Astrocyte of the cerebellum (primary cell): Measurements from ENCODE around the gene MED16.
A peak's percentile ranks its signal among the peaks of the same experiment; 100 is the strongest.
"Not testable (repeated sequence)": the region's sequence is repeated elsewhere in the genome, so short reads cannot be mapped to it uniquely, and the experiment has no call there.

ENCODE experiments used
- DNase-seq: peaks from one replicate; pipeline ENCODE4 v3.0.0-alpha.2; 2011; ENCODE audit warnings: low read depth
- H3K4me3 ChIP-seq: 2 replicates; pipeline ENCODE4 v1.5.1; 2011; ENCODE audit warnings: mild to moderate bottlenecking, low read depth, low read length, moderate library complexity
- in situ Hi-C: cut with HindIII; loops from 2 replicates; pipeline ENCODE4 v1.10.0; 2017; ENCODE audit warnings: low sequenced_read_pairs
- TF ChIP-seq, protein P1 (sequence below): IDR thresholded peaks from 2 replicates; pipeline ENCODE4 v1.5.1; 2012; ENCODE audit warnings: low read length, low read depth, moderate library complexity, mild to moderate bottlenecking; ENCODE audit errors: missing control alignments

MED16 gene

DNA sequence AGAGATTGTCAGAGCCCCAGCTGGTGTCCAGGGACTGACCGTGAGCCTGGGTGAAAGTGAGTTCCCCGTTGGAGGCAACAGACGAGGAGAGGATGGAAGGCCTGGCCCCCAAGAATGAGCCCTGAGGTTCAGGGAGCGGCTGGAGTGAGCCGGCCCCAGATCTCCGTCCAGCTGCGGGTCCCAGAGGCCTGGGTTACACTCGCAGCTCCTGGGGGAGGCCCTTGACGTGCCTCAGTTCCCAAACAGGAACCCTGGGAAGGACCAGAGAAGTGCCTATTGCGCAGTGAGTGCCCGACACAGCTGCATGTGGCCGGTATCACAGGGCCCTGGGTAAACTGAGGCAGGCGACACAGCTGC is 42.0 kb downstream of the MED16 start:
- TF ChIP-seq, protein P1, sequence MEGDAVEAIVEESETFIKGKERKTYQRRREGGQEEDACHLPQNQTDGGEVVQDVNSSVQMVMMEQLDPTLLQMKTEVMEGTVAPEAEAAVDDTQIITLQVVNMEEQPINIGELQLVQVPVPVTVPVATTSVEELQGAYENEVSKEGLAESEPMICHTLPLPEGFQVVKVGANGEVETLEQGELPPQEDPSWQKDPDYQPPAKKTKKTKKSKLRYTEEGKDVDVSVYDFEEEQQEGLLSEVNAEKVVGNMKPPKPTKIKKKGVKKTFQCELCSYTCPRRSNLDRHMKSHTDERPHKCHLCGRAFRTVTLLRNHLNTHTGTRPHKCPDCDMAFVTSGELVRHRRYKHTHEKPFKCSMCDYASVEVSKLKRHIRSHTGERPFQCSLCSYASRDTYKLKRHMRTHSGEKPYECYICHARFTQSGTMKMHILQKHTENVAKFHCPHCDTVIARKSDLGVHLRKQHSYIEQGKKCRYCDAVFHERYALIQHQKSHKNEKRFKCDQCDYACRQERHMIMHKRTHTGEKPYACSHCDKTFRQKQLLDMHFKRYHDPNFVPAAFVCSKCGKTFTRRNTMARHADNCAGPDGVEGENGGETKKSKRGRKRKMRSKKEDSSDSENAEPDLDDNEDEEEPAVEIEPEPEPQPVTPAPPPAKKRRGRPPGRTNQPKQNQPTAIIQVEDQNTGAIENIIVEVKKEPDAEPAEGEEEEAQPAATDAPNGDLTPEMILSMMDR: no peak
- H3K4me3 ChIP-seq: no peak overlapping the region
- no peak for DNase-seq
- in situ Hi-C loops: no loop called here

GRCh38 chr19:850221-850978 is 42.6 kb downstream of the MED16 start:
- no peak overlapping the region for H3K4me3 ChIP-seq
- TF ChIP-seq, protein P1: no peak
- in situ Hi-C loops: no loop called here
- peak; percentile 83 for DNase-seq

GRCh38 chr19:849195-849594 is 43.8 kb downstream of the MED16 start:
- in situ Hi-C loops, DNase-seq: not testable (repeated sequence)

GRCh38 chr19:848386-848921 is 44.5 kb downstream of the MED16 start:
- DNase-seq: no peak
- in situ Hi-C loops: no loop called here
- no peak overlapping the region for H3K4me3 ChIP-seq
- TF ChIP-seq, protein P1: no peak

More at GRCh38 chr19:849195-849594, 43.8 kb downstream of the MED16 start:
- not testable (repeated sequence) for H3K4me3 ChIP-seq

DNA sequence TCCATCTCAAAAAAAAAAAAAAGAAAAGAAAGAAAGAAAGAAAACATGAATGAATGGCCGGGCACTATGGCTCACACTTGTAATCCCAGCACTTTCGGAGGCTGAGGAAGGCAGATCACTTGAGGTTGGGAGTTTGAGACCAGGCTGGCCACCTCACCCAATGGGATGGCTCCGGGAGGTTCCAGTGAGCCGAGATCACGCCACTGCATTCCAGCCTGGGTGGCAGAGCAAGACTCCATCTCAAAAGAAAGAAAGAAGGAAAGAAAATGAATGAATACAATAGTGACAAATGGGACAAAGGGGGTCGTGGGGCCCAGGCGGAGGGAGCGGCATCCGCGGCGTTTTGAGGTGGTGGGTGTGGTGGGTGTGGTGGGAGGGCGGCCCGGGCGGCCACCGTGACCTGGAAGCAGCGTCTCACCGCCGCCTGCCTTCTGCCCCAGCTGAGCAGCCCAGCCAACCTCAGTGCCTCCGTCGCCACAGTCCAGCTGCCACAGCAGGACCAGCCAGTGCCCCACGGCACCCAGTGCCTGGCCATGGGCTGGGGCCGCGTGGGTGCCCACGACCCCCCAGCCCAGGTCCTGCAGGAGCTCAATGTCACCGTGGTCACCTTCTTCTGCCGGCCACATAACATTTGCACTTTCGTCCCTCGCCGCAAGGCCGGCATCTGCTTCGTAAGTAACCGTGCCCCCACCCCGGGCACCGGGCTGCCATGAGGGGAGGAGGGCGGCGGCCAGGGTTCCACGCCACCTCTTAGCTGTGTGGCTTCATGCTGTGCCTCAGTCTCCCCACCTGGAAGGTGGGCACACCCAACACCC is 47.1 kb downstream of the MED16 start:
- in situ Hi-C loops: no loop called here
- no peak overlapping the region for H3K4me3 ChIP-seq
- DNase-seq: no peak
- TF ChIP-seq, protein P1: no peak

DNA sequence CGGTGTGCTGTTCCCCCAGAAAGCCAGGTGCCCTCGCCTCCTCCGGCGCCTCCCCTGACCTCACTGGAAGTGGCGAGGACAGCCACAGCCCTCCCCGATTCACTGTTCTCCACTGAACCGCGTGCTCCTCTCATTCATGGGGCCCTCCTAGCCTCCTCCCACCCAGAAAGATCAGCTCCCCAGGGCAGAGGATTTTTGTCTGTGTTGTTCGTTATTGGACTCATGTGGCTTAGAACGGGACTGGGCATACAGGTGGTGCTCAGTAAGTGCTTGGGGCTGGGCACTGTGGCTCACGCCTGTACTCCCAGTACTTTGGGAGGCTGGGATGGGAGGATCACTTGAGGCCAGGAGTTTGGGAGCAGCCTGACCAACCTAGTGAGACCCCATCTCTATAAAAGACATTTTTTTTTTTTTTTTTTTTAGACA is 48.4 kb downstream of the MED16 start:
- TF ChIP-seq, protein P1: no peak
- no peak overlapping the region for H3K4me3 ChIP-seq
- DNase-seq: no peak
- in situ Hi-C loops: no loop called here
